Sigmoid colon (tissue), 4 donors: ENCODE measurements around the gene BNIP2.

Source experiments
- CTCF ChIP-seq, 4 experiments: fragments of 450-650 bp in 3 of 4; fragments of 200-600 bp in 1 of 4; IDR thresholded peaks; one replicate each; pipeline ENCODE4 v1.5.1; 2016 to 2019; ENCODE audit warnings: antibody characterized with exemption in 4 of 4, mild to moderate bottlenecking in 3 of 4, moderate library complexity in 2 of 4
- POLR2A ChIP-seq, 2 donors: fragments of 450-650 bp; IDR thresholded peaks; one replicate each; pipeline ENCODE4 v1.6.1; 2016; ENCODE audit warnings: antibody characterized with exemption in 2 of 2, mild to moderate bottlenecking in 2 of 2, moderate library complexity in 2 of 2
- POLR2AphosphoS5 ChIP-seq, 4 donors: sonication (generic); formaldehyde crosslinking; IDR thresholded peaks; one replicate each; pipeline ENCODE4 v1.6.1; 2017; ENCODE audit warnings: antibody characterized with exemption in 4 of 4

- no peak for TF ChIP-seq POLR2AphosphoS5 (IDR thresholded peaks at IDR 0.05)
- no peak for TF ChIP-seq CTCF (IDR thresholded peaks at IDR 0.05)
- TF ChIP-seq POLR2A (IDR thresholded peaks at IDR 0.05), result no peak
Observed at GRCh38 chr15:59689626-59690236, 611 bp upstream of the BNIP2 start.
